A549 (cell line): ENCODE data around the gene TYR. TPM values are rescaled to one million over a fixed set of nuclear protein-coding genes. Genes with fewer than 3 reads are reported as not detected.

Experiments used
- ATAC-seq, 2 experiments: fragments of 200-7000 bp in 1 of 2; fragments of >200 bp in 1 of 2; cut with Nextera tagmentation in 1 of 2; cut with Tn5 transposase in 1 of 2; 3 replicates each; pipeline versions ENCODE4 v1.8.0 to v1.9.1; 2018 to 2020; ENCODE audit warnings: mild to moderate bottlenecking in 1 of 2, moderate library complexity in 1 of 2
- CTCF ChIA-PET: fragments of 300-600 bp; sonication (Branson Sonifier 250); formaldehyde crosslinking; extraction: SDS; loops from one replicate; lab custom pipeline; 2021; ENCODE audit warnings: antibody characterized with exemption, inconsistent platforms; lab: Yijun Ruan, JAX
- POLR2A ChIA-PET: fragments of 350-600 bp; formaldehyde crosslinking; extraction: SDS; loops from one replicate; lab custom pipeline; 2021; ENCODE audit warnings: antibody characterized with exemption, inconsistent platforms; lab: Yijun Ruan, JAX
- DNase-seq, 2 experiments: peaks; one replicate each; pipeline versions ENCODE4 v3.0.0 to v3.0.0-alpha.2; 2011 to 2016; ENCODE audit warnings: low read depth in 1 of 2, low spot score in 1 of 2
- FAIRE-seq: peaks from 2 replicates; lab custom pipeline; 2011; peaks lifted over from hg19 to GRCh38; lab: Jason Lieb, UNC
- H3K27ac ChIP-seq, 2 experiments: fragments of >200 bp; sonication (Bioruptor Twin); formaldehyde crosslinking; 3 replicates each; pipeline ENCODE4 v1.5.1; 2016 to 2017
- H3K4me1 ChIP-seq: fragments of >200 bp; sonication (Bioruptor Twin); formaldehyde crosslinking; 3 replicates; pipeline ENCODE4 v1.6.1; 2016
- H3K4me2 ChIP-seq: fragments of >200 bp; sonication (Bioruptor Twin); formaldehyde crosslinking; 3 replicates; pipeline ENCODE4 v1.6.1; 2016
- H3K4me3 ChIP-seq: fragments of >200 bp; sonication (Bioruptor Twin); formaldehyde crosslinking; 3 replicates; pipeline ENCODE4 v1.5.1; 2016
- H3K9me3 ChIP-seq: fragments of >200 bp; sonication (Bioruptor Twin); formaldehyde crosslinking; 3 replicates; pipeline ENCODE4 v1.6.1; 2016
- BHLHE40 ChIP-seq: IDR thresholded peaks from 2 replicates; pipeline ENCODE4 v1.6.1; 2012; ENCODE audit warnings: low read depth, low read length, inconsistent platforms
- CBX2 ChIP-seq: fragments of 200-600 bp; sonication (generic); IDR thresholded peaks from 2 replicates; pipeline ENCODE4 v1.6.1; 2016; ENCODE audit warnings: low read depth, mild to moderate bottlenecking, borderline replicate concordance
- CHD2 ChIP-seq: fragments of 150-350 bp; IDR thresholded peaks from 2 replicates; pipeline ENCODE4 v1.6.1; 2014; ENCODE audit warnings: low read length; ENCODE audit not compliant: partially characterized antibody
- EHMT2 ChIP-seq: fragments of 200-600 bp; sonication (generic); IDR thresholded peaks from 2 replicates; pipeline ENCODE4 v1.6.1; 2016; ENCODE audit warnings: antibody characterized with exemption, low read depth, mild to moderate bottlenecking, moderate library complexity
- ESRRA ChIP-seq: fragments of 150-350 bp; IDR thresholded peaks from 2 replicates; pipeline ENCODE4 v1.6.1; 2014; ENCODE audit warnings: mild to moderate bottlenecking, low read length, borderline replicate concordance
- FOSB ChIP-seq: fragments of 250-450 bp; sonication (Bioruptor Pico); IDR thresholded peaks from 2 replicates; pipeline ENCODE4 v1.5.0; 2020; ENCODE audit warnings: mild to moderate bottlenecking, moderate library complexity
- FOXS1 ChIP-seq: fragments of 250-450 bp; sonication (Bioruptor Pico); IDR thresholded peaks from 2 replicates; pipeline ENCODE4 v1.5.0; 2020; ENCODE audit warnings: mild to moderate bottlenecking, moderate library complexity
- HEYL ChIP-seq: fragments of 250-450 bp; sonication (Bioruptor Pico); IDR thresholded peaks from 2 replicates; pipeline ENCODE4 v1.8.0; 2021; ENCODE audit warnings: mild to moderate bottlenecking, moderate library complexity
- HOXB5 ChIP-seq: fragments of 250-450 bp; sonication (Bioruptor Pico); IDR thresholded peaks from 2 replicates; pipeline ENCODE4 v1.5.0; 2020; ENCODE audit warnings: mild to moderate bottlenecking, moderate library complexity
- JUNB ChIP-seq: fragments of >200 bp; sonication (Bioruptor Twin); formaldehyde crosslinking; IDR thresholded peaks from 2 replicates; pipeline ENCODE4 v1.6.1; 2016
- KDM5A ChIP-seq: fragments of 200-600 bp; sonication (generic); IDR thresholded peaks from 2 replicates; pipeline ENCODE4 v1.6.1; 2016; ENCODE audit warnings: antibody characterized with exemption, mild to moderate bottlenecking
- MAFK ChIP-seq: fragments of 450-650 bp; IDR thresholded peaks from 2 replicates; pipeline ENCODE4 v1.6.1; 2014; ENCODE audit not compliant: partially characterized antibody
- NFE2L2 ChIP-seq: fragments of 150-350 bp; conservative IDR thresholded peaks from 2 replicates; pipeline ENCODE4 v1.6.1; 2014; ENCODE audit warnings: low read length
- NR3C1 ChIP-seq: fragments of >200 bp; sonication (Bioruptor Twin); formaldehyde crosslinking; IDR thresholded peaks from 3 replicates; pipeline ENCODE4 v1.6.1; 2017
- PHF8 ChIP-seq: fragments of 200-600 bp; sonication (generic); IDR thresholded peaks from 2 replicates; pipeline ENCODE4 v1.6.1; 2016; ENCODE audit warnings: low read depth, mild to moderate bottlenecking, antibody characterized with exemption, moderate library complexity, borderline replicate concordance
- POLR2AphosphoS2 ChIP-seq: conservative IDR thresholded peaks from 2 replicates; pipeline ENCODE4 v1.6.1; 2012; ENCODE audit warnings: low read length, improper control_type of control experiment, inconsistent platforms
- RFX5 ChIP-seq: fragments of 450-650 bp; IDR thresholded peaks from 2 replicates; pipeline ENCODE4 v1.7.1; 2014; ENCODE audit warnings: antibody characterized with exemption, mild to moderate bottlenecking, moderate library complexity
- SMC3 ChIP-seq: fragments of >200 bp; sonication (Bioruptor Twin); formaldehyde crosslinking; IDR thresholded peaks from 3 replicates; pipeline ENCODE4 v1.6.1; 2018; ENCODE audit warnings: inconsistent platforms
- TP53 ChIP-seq: fragments of 250-450 bp; sonication (Bioruptor Pico); IDR thresholded peaks from 2 replicates; pipeline ENCODE4 v1.5.0; 2021; ENCODE audit warnings: mild to moderate bottlenecking, moderate library complexity
- ZC3H11A ChIP-seq: fragments of 450-650 bp; IDR thresholded peaks from 2 replicates; pipeline ENCODE4 v1.6.1; 2014; ENCODE audit warnings: antibody characterized with exemption, mild to moderate bottlenecking
- ZNF302 ChIP-seq: fragments of 250-450 bp; sonication (Bioruptor Pico); IDR thresholded peaks from 2 replicates; pipeline ENCODE4 v1.9.0; 2021; ENCODE audit warnings: inconsistent platforms, mild to moderate bottlenecking, moderate library complexity
- WGBS: methylation state at CpG from one replicate; pipeline ENCODE4 v1.1.6; 2017; ENCODE audit errors: missing lambda C conversion rate; 5-methylcytosine and 5-hydroxymethylcytosine counted together
- polyA plus RNA-seq, 4 experiments: library from polyadenylated mRNA; depleted of rRNA in 3 of 4; stranded (reverse); fragments of >200 nt; fragmentation: RNase III in 1 of 4; extraction: RNeasy Plus Mini Kit Qiagen cat#74134 plus additional on column Dnase treatment in 1 of 4; gene quantifications; 2 replicates in 3 of 4; 3 replicates in 1 of 4; pipeline ENCODE4 v1.2.3, GENCODE V29; 2011 to 2017
- TF ChIP-seq, protein P1 (sequence below): fragments of 250-450 bp; sonication (Bioruptor Pico); IDR thresholded peaks from 2 replicates; pipeline ENCODE4 v1.5.0; 2020; ENCODE audit warnings: low read depth, mild to moderate bottlenecking, moderate library complexity
- TF ChIP-seq, protein P2 (sequence below): IDR thresholded peaks from 2 replicates; pipeline ENCODE4 v1.6.1; 2012
- TF ChIP-seq, protein P3 (sequence below): IDR thresholded peaks from 2 replicates; pipeline ENCODE4 v1.6.1; 2012; ENCODE audit warnings: low read depth, borderline replicate concordance
- TF ChIP-seq, protein P4 (sequence below): IDR thresholded peaks from 2 replicates; pipeline ENCODE4 v1.6.1; 2012
- TF ChIP-seq, protein P5 (sequence below): fragments of >200 bp; sonication (Bioruptor Twin); formaldehyde crosslinking; IDR thresholded peaks from 3 replicates; pipeline ENCODE4 v1.6.1; 2016

Gene TYR
- polyA plus RNA-seq, 2 of the 4 experiments (the other 2 are of a cell fraction), result not detected

DNA sequence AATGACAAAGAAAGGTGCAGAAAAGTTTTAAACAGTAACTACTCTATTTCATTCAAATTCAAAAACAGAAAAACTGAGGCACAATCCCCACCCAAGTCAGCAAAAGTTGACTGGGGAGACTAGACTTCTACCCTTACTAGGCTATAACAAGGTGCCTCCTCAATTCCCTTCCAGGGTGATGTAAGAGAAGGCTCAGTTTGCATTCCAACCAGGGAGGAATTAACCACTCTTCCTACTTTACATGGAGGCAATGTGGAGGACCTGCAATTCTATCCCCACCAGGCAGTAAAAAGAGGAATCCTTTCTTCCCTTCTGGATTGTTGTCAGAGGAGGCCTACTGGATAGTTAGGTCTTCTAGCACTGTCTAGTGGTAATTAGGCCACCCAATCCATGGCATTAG, 26.1 kb downstream of the TYR start:
- TF ChIP-seq POLR2AphosphoS2 (no peak), ZC3H11A (no peak), ESRRA (no peak), PHF8 (no peak), ZNF302 (CRISPR knock-in tag) (no peak), JUNB (no peak), FOXS1 (CRISPR knock-in tag) (no peak), RFX5 (no peak), KDM5A (no peak), MAFK (no peak), CBX2 (no peak), BHLHE40 (no peak)
- TF ChIP-seq, protein P1, sequence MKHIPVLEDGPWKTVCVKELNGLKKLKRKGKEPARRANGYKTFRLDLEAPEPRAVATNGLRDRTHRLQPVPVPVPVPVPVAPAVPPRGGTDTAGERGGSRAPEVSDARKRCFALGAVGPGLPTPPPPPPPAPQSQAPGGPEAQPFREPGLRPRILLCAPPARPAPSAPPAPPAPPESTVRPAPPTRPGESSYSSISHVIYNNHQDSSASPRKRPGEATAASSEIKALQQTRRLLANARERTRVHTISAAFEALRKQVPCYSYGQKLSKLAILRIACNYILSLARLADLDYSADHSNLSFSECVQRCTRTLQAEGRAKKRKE, result no peak
- TF ChIP-seq, all 56 proteins: peak for 0
- H3K4me2 ChIP-seq, result no peak overlapping the region
- CTCF ChIA-PET, result no interaction called here
- no peak for ATAC-seq
- H3K9me3 ChIP-seq, result no peaks in the 10 kb centered on the region
- POLR2A ChIA-PET, result no interaction called here
- no peak for FAIRE-seq
- no peak for DNase-seq
- no peak overlapping the region for H3K27ac ChIP-seq
- H3K4me1 ChIP-seq, result no peaks in the 10 kb centered on the region
- no peak overlapping the region for H3K4me3 ChIP-seq

DNA sequence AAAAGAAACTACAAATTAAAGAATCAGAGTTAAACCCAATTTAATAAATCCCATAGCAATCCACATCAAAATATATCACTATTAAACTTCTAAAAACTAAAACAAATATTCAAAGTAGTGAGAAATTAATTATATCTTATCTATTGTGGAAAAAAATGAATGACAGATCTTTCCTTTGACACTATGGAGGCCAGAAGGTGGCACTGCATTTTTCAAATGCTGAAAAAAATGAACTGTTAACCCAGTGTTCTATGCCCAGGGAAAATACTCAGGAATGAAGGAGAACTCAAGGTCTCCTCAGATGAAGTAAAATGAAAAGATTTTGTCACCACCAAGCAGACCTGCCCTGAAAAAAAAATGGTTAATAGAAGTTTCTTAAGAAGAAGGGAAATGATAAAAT, 27.7 kb downstream of the TYR start:
- no peaks in the 10 kb centered on the region for H3K9me3 ChIP-seq
- H3K4me3 ChIP-seq, result no peak overlapping the region
- ATAC-seq (no peak), DNase-seq (no peak), FAIRE-seq (no peak)
- H3K4me2 ChIP-seq, result no peak overlapping the region
- no peaks in the 10 kb centered on the region for H3K4me1 ChIP-seq
- TF ChIP-seq, protein P2, sequence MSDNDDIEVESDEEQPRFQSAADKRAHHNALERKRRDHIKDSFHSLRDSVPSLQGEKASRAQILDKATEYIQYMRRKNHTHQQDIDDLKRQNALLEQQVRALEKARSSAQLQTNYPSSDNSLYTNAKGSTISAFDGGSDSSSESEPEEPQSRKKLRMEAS, result no peak
- TF ChIP-seq FOSB (CRISPR knock-in tag) (no peak), TP53 (CRISPR knock-in tag) (no peak)
- CTCF ChIA-PET, result no interaction called here
- POLR2A ChIA-PET, result no interaction called here
- no peak overlapping the region for H3K27ac ChIP-seq

DNA sequence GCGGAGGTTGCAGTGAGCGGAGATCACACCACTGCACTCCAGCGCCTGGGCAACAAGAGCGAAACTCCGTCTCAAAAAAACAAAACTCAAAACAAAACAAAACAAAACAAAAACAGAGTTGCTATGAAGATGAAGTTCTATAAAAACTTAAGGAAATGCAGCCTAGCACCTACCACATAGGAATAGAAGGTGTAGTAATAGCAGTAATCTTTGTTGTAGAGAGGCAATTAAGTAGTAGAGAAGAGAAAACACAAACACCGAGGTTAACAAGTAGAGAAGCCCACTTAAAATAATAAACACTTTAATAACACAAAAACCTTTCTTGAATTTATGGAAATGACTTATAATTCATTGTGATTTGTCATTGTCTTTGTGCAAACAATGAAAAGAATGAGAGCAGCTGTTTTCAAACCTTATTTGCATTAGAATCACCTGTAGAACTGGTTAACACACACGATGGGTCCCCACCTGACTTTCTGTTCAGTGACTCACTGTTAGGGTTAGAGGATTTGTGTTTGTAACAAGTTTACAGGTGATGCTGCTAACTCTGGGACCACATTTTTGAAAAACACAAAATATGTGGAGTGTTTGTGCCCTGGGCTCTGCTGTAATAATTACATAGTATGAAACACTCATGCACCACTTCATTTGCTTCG, 43.1 kb downstream of the TYR start:
- 27% methylated on average over 8 of the region's 8 CpGs for WGBS
- Histone ChIP-seq H3K4me3 (no peak overlapping the region), H3K4me2 (no peak overlapping the region), H3K4me1 (no peaks in the 10 kb centered on the region), H3K9me3 (no peaks in the 10 kb centered on the region; the same call in 2 of the 3 replicates), H3K27ac (no peak overlapping the region)
- FAIRE-seq (no peak), ATAC-seq (no peak), DNase-seq (no peak)
- ChIA-PET CTCF (no interaction called here), POLR2A (no interaction called here)
- TF ChIP-seq CHD2 (no peak), EHMT2 (no peak), HOXB5 (CRISPR knock-in tag) (no peak), SMC3 (no peak), PHF8 (no peak), HEYL (CRISPR knock-in tag) (no peak), NFE2L2 (no peak), NR3C1 (no peak), MAFK (no peak), TP53 (CRISPR knock-in tag) (no peak)
- TF ChIP-seq, protein P3, sequence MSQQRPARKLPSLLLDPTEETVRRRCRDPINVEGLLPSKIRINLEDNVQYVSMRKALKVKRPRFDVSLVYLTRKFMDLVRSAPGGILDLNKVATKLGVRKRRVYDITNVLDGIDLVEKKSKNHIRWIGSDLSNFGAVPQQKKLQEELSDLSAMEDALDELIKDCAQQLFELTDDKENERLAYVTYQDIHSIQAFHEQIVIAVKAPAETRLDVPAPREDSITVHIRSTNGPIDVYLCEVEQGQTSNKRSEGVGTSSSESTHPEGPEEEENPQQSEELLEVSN, result no peak
- TF ChIP-seq, protein P4, sequence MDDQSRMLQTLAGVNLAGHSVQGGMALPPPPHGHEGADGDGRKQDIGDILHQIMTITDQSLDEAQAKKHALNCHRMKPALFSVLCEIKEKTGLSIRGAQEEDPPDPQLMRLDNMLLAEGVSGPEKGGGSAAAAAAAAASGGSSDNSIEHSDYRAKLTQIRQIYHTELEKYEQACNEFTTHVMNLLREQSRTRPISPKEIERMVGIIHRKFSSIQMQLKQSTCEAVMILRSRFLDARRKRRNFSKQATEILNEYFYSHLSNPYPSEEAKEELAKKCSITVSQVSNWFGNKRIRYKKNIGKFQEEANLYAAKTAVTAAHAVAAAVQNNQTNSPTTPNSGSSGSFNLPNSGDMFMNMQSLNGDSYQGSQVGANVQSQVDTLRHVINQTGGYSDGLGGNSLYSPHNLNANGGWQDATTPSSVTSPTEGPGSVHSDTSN, result no peak
- TF ChIP-seq, protein P5, sequence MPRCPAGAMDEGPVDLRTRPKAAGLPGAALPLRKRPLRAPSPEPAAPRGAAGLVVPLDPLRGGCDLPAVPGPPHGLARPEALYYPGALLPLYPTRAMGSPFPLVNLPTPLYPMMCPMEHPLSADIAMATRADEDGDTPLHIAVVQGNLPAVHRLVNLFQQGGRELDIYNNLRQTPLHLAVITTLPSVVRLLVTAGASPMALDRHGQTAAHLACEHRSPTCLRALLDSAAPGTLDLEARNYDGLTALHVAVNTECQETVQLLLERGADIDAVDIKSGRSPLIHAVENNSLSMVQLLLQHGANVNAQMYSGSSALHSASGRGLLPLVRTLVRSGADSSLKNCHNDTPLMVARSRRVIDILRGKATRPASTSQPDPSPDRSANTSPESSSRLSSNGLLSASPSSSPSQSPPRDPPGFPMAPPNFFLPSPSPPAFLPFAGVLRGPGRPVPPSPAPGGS, result no peak
